Smooth muscle cell (in vitro differentiated cells): ENCODE measurements around the gene RASGRP1. TPM values are rescaled to one million over a fixed set of nuclear protein-coding genes. Genes with fewer than 3 reads are reported as not detected.

ENCODE experiments used
- DNase-seq: peaks from one replicate; lab custom pipeline; 2025; ENCODE audit not compliant: unreplicated experiment; lab: John Stamatoyannopoulos, UW
- H2AFZ ChIP-seq: fragments of 200-600 bp; sonication (generic); 2 replicates; pipeline ENCODE4 v1.6.0; 2016; ENCODE audit warnings: antibody characterized with exemption, low read depth, mild to moderate bottlenecking
- H3F3A ChIP-seq: fragments of 200-600 bp; sonication (generic); 2 replicates; pipeline ENCODE4 v1.6.0; 2017; ENCODE audit warnings: antibody characterized with exemption, low read depth
- H3K27ac ChIP-seq: fragments of 200-600 bp; sonication (generic); 2 replicates; pipeline ENCODE4 v1.5.1; 2016; ENCODE audit warnings: low read depth, mild to moderate bottlenecking
- H3K27me3 ChIP-seq: fragments of 200-600 bp; sonication (generic); 2 replicates; pipeline ENCODE4 v1.6.1; 2016; ENCODE audit warnings: low read depth, mild to moderate bottlenecking
- H3K36me3 ChIP-seq: fragments of 200-600 bp; sonication (generic); 2 replicates; pipeline ENCODE4 v1.5.1; 2016; ENCODE audit warnings: low read depth
- H3K4me1 ChIP-seq: fragments of 200-600 bp; sonication (generic); 2 replicates; pipeline ENCODE4 v1.5.1; 2016; ENCODE audit warnings: low read depth
- H3K4me2 ChIP-seq: fragments of 200-600 bp; sonication (generic); 2 replicates; pipeline ENCODE4 v1.6.0; 2016; ENCODE audit warnings: mild to moderate bottlenecking
- H3K4me3 ChIP-seq: fragments of 200-600 bp; sonication (generic); 2 replicates; pipeline ENCODE4 v1.5.1; 2016; ENCODE audit warnings: mild to moderate bottlenecking
- H3K79me2 ChIP-seq: fragments of 200-600 bp; sonication (generic); 2 replicates; pipeline ENCODE4 v1.6.0; 2016; ENCODE audit warnings: low read depth, mild to moderate bottlenecking
- H3K9ac ChIP-seq: fragments of 200-600 bp; sonication (generic); 2 replicates; pipeline ENCODE4 v1.6.0; 2016; ENCODE audit warnings: low read depth
- H3K9me3 ChIP-seq: fragments of 200-600 bp; sonication (generic); replicated peaks from 2 replicates; pipeline ENCODE4 v1.5.1; 2016; ENCODE audit warnings: low read depth
- H4K20me1 ChIP-seq: fragments of 200-600 bp; sonication (generic); 2 replicates; pipeline ENCODE4 v1.6.0; 2016; ENCODE audit warnings: low read depth
- WGBS: methylation state at CpG from one replicate; pipeline ENCODE4 v1.1.7; 2016; ENCODE audit warnings: low lambda C conversion rate; 5-methylcytosine and 5-hydroxymethylcytosine counted together
- polyA plus RNA-seq: library from polyadenylated mRNA; unstranded; fragments of >200 nt; fragmentation: Nextera tagmentation; extraction: Ambion mirVana; gene quantifications from 2 replicates; pipeline ENCODE4 v1.2.1, GENCODE V29; 2016
- total RNA-seq: library from RNA; depleted of rRNA; stranded (reverse); fragments of >200 nt; gene quantifications from 2 replicates; pipeline ENCODE4 v1.2.3, GENCODE V29; 2014
- TF ChIP-seq, protein P1 (sequence below): fragments of 200-600 bp; sonication (generic); IDR thresholded peaks from 2 replicates; pipeline ENCODE4 v1.5.1; 2017; ENCODE audit warnings: borderline replicate concordance, mild to moderate bottlenecking, antibody characterized with exemption; ENCODE audit not compliant: insufficient read depth, poor library complexity, severe bottlenecking

The RASGRP1 gene
- total and polyA plus RNA-seq, 2 experiments from 2014 or later, result 0.97 to 10.0 TPM

- H3K4me2 ChIP-seq, result peak overlapping the region; percentile 98
- peaks cover 59% of the 10 kb centered on the region for H3K27me3 ChIP-seq
- no peaks in the 10 kb centered on the region for H3K79me2 ChIP-seq
- H3K4me3 ChIP-seq, result peak overlapping the region; percentile 73
- no peak overlapping the region for H2AFZ ChIP-seq
- no peaks in the 10 kb centered on the region for H3K36me3 ChIP-seq
- no peak for DNase-seq
- H4K20me1 ChIP-seq, result no peaks in the 10 kb centered on the region
- H3F3A ChIP-seq, result no peaks in the 10 kb centered on the region
- no peak overlapping the region for H3K9ac ChIP-seq
- no peaks in the 10 kb centered on the region for H3K4me1 ChIP-seq
- H3K9me3 ChIP-seq, result no peaks in the 10 kb centered on the region
- TF ChIP-seq, protein P1, sequence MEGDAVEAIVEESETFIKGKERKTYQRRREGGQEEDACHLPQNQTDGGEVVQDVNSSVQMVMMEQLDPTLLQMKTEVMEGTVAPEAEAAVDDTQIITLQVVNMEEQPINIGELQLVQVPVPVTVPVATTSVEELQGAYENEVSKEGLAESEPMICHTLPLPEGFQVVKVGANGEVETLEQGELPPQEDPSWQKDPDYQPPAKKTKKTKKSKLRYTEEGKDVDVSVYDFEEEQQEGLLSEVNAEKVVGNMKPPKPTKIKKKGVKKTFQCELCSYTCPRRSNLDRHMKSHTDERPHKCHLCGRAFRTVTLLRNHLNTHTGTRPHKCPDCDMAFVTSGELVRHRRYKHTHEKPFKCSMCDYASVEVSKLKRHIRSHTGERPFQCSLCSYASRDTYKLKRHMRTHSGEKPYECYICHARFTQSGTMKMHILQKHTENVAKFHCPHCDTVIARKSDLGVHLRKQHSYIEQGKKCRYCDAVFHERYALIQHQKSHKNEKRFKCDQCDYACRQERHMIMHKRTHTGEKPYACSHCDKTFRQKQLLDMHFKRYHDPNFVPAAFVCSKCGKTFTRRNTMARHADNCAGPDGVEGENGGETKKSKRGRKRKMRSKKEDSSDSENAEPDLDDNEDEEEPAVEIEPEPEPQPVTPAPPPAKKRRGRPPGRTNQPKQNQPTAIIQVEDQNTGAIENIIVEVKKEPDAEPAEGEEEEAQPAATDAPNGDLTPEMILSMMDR, result no peak
- H3K27ac ChIP-seq, result no peak overlapping the region
- 47% methylated on average over 16 of the region's 16 CpGs for WGBS
These were observed 665 bp upstream of the RASGRP1 start for GRCh38 chr15:38565287-38565670.

- DNase-seq, result no peak
- no peaks in the 10 kb centered on the region for H3F3A ChIP-seq
- H2AFZ ChIP-seq, result peak overlapping the region; percentile 77
These were observed 693 bp downstream of the RASGRP1 start for GRCh38 chr15:38563723-38564519.

GRCh38 chr15:38562278-38562677, 2.3 kb downstream of the RASGRP1 start:
- H2AFZ ChIP-seq, result no peak overlapping the region
- peaks cover 9% of the 10 kb centered on the region for H3K4me1 ChIP-seq
- no peaks in the 10 kb centered on the region for H3K79me2 ChIP-seq
- peaks cover 58% of the 10 kb centered on the region for H3K27me3 ChIP-seq
- 67% methylated on average over 3 of the region's 3 CpGs for WGBS
- H3F3A ChIP-seq, result no peaks in the 10 kb centered on the region
- TF ChIP-seq, protein P1, result no peak
- H4K20me1 ChIP-seq, result no peaks in the 10 kb centered on the region
- H3K4me3 ChIP-seq, result no peak overlapping the region
- no peak overlapping the region for H3K9ac ChIP-seq
- no peaks in the 10 kb centered on the region for H3K36me3 ChIP-seq
- DNase-seq, result no peak
- no peak overlapping the region for H3K4me2 ChIP-seq
- H3K9me3 ChIP-seq, result no peaks in the 10 kb centered on the region
- H3K27ac ChIP-seq, result no peak overlapping the region

More at GRCh38 chr15:38563723-38564519, 693 bp downstream of the RASGRP1 start:
- H3K4me2 ChIP-seq, result peak overlapping the region; percentile 98
- H3K27me3 ChIP-seq, result peaks cover 59% of the 10 kb centered on the region
- no peaks in the 10 kb centered on the region for H3K79me2 ChIP-seq
- peak overlapping the region; percentile 73 for H3K4me3 ChIP-seq
- no peaks in the 10 kb centered on the region for H3K9me3 ChIP-seq
- WGBS, result 21% methylated on average over 32 of the region's 59 CpGs
- H3K36me3 ChIP-seq, result no peaks in the 10 kb centered on the region
- H4K20me1 ChIP-seq, result no peaks in the 10 kb centered on the region
- TF ChIP-seq, protein P1, result peak; percentile 84
- H3K9ac ChIP-seq, result no peak overlapping the region
- no peaks in the 10 kb centered on the region for H3K4me1 ChIP-seq
- no peak overlapping the region for H3K27ac ChIP-seq
